Stimulated activated CD4-positive, alpha-beta T cell treated with anti-CD3 and anti-CD28 coated beads, TNF-alpha, amount 100 ng/mL, for 1 hour (primary cell): Measurements from ENCODE around the gene APOD.
"Not testable (repeated sequence)": the region's sequence is repeated elsewhere in the genome, so short reads cannot be mapped to it uniquely, and the experiment has no call there.

Experiments used
- DNase-seq, 3 donors: peaks; one replicate each; pipeline ENCODE4 v3.0.0-alpha.2; 2020; ENCODE audit warnings: low read depth in 3 of 3, low spot score in 1 of 3

APOD gene

DNA sequence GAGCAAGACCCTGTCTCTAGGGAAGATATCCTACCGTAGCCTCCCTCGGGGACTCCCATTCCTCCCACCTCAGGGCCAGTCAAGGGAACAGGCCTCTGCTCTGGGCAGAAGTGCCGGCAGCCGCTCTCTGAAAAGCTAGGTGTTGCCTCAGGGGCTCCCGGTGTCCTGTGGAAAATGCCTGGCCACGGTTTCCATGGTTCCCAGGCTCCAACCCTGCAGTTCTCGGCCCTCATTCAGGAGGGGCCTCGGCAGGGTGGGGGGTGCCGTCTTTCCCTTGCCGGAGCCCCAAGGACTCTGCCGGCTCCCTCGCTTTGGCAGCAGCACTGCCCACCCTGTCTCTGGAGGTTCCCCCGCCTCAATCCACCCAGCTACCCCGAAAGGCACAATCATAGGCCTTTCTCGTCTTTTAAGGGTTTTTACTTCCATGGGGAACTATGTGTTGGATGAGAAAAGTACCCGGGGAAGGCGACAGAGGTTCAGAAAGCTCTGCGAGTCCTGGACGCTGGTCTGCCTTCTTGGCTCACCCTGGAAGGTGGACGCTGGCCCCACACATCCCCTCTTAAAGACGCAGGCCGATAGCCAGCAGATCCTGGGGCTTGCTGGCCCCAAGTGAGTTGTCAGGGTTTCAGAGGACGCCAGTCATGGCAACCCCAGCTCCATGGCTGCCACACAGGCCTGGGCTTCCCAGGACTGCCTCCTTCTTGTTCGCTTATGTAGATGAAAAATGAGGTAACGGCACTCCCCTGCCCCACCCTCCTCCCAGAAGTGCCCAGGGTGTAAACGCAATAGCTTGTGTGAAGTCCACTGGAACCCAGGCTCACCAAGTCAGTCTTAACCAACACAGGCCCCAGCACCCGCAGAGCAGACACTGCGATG lies 34.3 kb upstream of the APOD start:
- not testable (repeated sequence) for DNase-seq

DNA sequence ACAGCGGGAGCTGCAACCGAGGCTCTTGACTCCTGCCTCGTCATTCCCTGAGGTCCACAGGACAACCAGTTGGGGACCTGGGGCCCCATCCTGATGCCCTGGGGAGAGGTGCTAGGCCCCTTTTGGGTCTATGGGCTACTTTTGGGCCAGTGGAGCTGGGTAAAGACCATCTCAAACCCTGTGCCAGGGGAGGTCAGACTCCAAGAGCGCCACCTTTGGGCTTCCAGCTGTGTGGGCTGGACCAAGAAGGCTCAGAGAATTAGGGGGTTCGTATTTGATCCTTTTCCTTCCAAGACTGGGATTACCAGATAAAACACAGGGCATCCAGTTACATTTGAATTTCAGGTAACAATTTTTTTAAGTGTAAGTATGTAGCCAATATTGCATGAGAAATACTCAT lies 33.4 kb upstream of the APOD start:
- not testable (repeated sequence) for DNase-seq

DNA sequence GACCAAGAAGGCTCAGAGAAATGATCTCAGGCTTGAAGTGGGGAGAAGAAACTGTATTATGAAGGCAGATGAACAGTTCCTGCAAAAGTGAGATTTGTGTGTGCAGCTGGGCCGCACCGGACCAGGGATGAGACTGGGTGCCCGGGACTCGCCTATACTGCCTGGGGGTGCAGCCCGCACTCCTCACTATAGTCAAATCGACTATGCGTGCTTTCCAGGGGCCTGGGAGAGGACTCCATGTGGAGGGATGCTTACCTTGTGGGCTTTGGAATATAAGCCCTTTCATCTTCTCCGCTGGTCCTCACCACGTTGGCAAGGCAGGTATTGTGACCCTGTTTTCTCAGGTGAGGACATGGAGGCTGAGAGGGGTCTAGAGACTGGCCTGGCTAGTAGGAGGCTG lies 32.9 kb upstream of the APOD start:
- DNase-seq: no peak

DNA sequence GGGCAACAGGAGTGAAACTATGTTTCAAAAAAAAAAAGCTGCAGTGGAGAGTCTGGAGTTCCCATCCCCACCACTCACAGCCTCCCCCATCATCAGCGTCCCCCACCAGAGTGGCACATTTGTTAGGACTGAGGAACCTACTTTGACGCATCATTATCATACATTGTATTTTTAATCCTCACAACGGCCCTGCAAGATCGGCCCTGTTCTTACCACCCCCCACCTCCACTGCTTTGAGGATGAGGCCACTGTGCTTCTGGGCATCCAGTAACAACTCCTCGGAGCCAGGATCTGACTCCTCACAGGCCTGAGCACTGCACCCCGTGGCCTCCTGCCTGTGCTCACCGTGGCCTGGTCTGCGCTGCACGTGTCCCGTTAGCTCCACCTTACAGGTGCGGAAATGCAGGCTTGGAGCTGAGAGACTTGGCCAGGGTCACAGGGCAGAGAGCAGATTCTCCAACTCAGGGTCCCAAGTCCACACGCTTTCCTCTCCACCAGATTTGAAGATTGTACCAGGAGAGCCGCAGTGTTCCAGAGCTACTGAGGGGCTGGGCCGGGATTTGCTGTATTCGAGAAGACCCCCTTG lies 32.3 kb upstream of the APOD start:
- DNase-seq: not testable (repeated sequence)

DNA sequence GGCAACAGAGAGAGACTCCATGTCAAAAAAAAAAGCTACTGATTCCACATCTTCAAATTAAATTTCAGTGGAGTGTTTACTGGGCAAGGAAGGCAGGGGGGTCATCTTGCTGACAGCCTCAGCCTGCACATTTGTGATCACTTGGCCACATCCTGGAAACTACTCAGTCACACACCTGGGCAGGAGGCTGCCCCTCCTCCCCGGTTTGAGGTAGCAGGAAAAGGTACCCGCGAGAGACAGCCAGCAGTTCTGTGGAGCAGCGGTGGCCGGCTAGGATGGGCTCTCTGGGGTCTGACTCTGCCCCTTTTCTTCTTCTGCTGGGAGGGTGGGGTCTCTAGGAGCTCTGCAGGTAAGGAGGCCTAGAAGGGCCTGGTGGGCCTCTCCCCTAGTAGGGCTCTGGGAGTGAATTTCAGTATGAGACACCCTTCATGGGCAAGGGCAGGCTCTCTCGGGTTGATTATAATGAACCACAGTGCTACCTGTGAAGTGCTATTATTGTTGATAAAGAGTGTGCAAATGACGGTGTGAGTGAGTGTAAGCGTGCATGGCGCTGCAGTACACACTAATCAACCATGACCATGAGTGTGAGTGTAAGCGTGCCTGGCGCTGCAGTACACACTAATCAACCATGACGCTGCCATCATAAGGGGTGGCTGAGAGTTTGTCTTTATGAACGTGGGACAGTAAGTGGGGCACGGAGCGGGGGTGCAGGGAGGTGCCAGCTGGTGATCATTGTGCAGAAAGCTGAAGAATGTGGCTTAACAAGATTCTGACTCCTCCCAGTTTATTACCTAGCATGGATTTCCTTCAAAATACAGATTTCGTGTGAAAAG lies 31.1 kb upstream of the APOD start:
- DNase-seq: not testable (repeated sequence)

DNA sequence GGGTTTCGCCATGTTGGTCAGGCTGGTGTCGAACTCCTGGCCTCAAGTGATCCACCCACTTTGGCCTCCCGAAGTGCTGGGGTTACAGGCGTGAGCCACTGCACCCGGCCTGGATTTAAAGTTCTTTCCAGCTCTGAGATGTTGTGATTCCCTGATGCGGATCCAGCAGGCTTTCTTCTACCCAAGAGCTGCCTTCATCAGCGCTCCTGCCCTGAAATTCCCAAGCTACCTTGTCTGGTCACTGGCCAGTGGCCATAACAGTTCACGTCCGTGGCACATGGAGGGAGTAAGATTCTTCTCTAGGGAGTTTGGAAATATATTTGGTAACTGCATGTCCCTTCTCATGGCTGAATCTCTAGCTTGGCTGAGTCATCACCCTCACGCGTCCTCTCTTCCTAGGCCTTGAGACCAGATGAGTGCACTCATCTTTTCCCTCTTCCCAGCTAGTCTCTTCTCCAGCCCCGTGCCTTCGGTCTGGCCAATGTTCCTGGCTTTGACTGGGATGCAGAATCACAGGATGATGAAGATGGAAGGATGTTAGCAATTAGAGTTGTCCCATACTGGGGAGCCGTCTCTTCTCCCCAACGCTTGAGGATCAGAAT lies 29.8 kb upstream of the APOD start:
- DNase-seq: no peak

DNA sequence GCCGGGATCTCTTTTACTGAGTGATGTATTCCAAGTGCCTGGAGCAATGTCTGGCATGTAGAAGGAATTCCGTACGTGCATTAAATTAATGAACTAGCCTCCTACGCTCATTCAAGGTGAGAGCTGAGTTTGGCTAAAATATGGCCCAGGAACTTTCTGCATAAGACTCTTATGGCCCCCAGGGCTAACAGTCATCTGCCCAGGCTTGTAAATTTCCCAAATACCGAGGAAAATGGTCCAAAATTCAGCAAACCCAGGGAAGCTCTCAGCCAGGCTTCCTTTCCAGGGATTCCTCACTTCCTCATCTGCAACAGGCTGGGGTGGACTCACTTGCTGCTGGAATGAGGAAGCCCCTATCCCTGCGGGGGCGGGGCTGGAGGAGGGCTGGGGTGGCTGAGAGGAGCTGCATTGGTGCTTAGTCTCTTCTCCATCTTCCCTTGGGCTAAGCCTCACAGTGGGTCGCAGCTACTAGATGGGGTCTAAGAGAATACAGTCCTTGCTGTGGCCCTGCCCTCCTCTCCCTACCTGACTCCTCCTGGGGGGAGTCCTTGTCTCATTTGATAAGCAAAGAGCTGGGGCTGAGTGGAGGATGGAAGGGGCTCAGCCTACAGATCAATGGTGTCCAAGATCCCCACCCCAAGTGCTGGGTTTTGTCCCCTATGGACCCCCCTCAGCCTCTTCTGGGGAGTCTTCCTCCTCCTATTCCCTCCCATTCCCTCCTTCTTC lies 28.5 kb upstream of the APOD start:
- no peak for DNase-seq

DNA sequence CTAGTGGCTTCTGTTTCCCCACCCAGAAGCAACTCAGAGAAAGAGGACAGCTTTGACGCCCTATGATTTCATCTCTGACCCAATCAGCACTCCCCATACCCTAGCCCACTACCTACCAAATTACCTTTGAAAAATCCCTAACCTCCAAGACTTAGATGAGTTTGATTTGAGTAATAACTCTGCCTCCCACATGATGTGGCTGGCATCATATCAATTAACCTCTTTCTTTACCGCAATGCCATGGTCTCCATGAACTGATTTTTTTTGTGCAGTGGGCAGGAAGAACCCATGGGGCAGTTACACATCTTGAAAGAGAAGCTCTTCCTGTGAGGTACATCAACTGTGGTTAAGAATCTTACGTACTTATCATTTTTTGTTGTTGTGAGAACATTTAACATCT lies 25.5 kb upstream of the APOD start:
- DNase-seq: no peak

DNA sequence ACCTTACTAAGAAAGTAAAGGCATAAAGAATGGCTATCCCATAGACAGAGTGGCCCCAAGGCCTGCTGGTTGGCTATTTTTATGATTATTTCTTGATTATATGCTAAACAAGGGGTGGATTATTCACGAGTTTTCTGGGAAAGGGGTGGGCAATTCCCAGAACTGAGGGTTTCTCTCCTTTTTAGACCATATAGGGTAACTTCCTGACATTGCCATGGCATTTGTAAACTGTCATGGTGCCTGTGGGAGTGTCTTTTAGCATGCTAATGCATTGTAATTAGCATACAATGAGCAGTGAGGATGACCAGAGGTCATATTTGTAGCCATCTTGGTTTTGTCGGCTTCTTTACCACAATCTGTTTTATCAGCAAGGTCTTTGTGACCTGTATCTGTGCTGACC lies 18.0 kb upstream of the APOD start:
- DNase-seq: not testable (repeated sequence)

DNA sequence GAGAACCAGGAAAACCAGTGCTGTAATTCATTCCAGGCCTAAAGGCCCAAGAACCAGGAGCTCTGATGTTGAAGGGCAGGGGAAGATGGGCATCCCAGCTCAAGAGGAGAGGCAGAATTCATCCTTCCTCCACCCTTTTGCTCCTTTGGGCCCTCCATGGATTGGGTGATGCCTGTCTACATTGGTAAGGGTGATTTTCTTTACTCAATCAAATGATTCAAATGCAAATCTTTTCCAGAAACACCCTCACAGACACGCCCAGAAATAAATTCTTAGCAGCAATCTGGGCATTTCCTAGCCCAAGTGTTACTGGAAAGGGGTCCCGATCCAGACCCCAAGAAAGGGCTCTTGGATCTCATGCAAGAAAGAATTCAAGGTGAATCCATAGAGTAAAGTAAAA lies 17.6 kb upstream of the APOD start:
- no peak for DNase-seq

DNA sequence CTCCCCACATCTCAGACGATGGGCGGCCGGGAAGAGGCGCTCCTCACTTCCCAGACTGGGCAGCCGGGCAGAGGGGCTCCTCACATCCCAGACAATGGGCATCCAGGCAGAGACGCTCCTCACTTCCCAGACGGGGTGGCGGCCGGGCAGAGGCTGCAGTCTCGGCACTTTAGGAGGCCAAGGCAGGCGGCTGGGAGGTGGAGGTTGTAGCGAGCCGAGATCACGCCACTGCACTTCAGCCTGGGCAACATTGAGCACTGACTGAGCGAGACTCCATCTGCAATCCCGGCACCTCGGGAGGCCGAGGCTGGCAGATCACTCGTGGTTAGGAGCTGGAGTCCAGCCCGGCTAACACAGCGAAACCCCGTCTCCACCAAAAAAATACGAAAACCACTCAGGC lies 16.2 kb upstream of the APOD start:
- not testable (repeated sequence) for DNase-seq

DNA sequence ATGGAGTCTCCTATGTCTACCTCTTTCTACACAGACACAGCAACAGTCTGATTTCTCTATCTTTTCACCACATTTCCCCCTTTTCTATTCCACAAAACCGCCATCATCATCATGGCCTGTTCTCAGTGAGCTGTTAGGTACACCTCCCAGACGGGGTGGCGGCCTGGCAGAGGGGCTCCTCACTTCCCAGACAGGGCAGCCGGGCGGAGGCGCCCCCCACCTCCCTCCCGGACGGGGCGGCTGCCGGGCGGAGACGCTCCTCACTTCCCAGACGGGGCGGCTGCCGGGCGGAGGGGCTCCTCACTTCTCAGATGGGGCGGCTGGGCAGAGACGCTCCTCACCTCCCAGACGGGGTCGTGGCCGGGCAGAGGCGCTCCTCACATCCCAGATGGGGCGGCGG lies 15.8 kb upstream of the APOD start:
- not testable (repeated sequence) for DNase-seq

DNA sequence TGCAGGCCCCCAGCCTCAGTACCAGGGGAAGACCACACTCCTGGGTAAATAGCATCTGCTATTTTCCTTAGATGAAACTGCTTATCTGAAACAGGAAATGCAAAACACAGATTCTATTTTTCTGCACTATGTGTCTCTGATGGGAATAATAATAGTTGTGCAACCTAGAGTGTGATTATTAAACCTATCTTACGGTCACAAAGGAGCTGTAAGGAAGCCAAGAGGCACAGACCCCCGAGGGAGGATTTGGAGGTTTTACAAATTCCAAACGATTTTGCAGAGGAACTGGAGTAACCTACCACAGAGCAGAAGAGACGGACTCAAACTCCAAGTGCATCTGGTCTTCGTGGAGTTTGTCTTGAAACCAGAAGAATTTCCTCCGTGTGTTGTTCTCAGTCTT lies 14.1 kb upstream of the APOD start:
- no peak for DNase-seq

DNA sequence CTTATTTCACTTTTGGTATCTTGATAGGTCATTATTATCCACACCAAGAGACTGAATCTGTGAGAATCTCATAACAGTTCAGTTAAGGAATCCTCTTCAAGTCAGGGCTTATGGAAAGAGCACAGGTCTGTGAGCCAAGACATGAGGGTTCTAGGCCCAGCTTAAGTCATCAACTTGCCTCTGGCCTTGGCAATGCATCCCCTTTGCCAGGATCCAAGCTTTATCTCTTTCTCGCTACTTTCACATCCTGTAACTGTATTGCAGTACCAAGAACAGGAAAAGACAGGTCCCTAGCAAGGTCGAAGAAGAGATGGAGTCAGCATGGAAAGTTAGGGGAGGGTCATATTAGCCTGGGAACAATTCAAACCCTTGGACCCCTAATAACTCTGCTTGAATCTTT lies 13.5 kb upstream of the APOD start:
- DNase-seq: no peak

DNA sequence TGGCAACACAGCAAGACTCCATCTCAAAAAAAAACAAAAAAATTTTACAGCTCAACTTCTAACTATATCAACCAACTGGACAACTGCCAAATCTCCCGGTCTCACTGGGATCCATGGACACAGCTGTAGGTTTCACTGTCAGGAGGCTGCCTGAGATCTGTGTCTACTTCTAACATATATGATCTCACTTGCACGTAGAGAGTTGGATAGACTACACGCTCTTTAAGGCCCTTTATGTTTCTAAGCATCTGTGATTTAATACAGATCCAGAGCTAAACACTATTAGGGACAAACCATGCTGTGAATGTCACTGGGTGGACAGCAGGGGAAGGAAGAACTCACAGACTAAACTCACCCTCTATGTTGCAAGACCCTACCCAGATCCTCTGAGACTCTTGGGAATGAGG lies 13.0 kb upstream of the APOD start:
- no peak for DNase-seq

DNA sequence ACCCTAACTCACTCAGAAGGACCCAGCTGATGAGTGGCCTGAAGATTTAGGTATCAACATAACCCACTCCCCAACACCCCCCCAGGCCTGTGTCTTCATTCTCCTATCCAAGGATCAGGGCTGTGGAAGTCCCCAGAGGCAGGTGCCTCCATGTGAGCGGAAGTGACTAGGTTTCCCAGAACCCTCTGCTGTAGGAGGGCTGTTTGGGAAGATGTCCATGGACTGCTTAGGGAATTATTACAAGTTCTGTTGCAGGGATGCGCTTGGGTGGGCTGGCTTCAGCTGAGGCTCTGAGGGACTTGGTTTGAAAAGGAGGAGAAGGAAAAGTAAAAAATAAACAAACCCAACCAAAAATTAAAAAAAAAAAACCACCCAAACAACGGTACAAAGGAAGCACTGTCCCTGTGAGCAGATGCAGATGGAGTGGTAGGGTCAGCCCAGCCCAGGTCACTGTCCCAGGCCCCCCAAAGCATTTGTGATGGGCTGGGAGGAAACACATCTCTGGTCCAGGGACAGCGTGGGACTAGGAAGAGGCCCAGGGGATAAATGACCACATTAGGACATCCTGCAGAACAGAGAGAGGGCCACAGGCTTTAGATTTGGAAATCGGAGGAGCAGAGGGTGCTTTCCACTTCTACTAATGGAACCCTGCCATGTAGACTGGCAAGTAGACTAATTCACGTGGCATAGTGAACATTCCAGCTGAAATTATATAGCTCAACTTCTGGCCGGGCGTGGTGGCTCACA lies 12.2 kb upstream of the APOD start:
- DNase-seq: no peak

DNA sequence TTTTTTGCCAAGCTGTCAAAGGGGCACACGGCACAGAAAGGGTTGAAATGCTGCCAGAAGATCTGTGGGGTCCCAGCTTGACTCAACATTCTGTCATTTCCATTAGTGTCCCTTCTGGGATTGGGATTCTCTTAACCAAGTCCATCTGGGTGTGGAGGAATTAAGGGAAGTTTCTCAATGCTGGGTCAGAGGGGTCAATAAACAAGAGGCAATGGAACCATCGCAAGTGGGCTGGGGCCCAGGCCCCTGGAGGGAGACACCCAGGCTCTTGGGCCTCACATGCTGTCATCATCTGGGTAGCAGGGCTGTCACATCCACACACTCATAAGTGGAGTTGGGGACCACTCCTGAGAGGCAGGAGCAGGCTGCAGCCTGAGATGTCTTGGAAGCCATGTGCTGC lies 8.1 kb upstream of the APOD start:
- DNase-seq: no peak

DNA sequence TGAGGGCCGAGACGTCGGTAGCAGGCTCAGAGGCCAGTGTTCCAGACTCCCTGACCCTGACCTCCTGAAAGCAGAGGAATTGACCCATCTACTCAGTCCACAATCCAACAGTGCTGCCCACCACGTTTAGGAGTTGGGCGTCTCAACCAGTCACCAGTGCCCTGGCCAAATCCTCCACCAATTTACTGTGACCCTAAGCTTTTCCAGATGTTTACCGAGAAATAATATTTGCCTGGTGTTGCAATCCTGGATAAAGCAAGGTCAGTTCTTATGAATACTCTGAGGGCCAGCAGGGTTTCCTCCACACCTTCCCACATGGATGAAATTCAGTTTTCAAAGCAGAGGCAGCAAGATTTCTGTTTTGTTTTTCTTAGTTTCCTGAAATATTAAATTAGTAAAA lies 7.5 kb upstream of the APOD start:
- no peak for DNase-seq

DNA sequence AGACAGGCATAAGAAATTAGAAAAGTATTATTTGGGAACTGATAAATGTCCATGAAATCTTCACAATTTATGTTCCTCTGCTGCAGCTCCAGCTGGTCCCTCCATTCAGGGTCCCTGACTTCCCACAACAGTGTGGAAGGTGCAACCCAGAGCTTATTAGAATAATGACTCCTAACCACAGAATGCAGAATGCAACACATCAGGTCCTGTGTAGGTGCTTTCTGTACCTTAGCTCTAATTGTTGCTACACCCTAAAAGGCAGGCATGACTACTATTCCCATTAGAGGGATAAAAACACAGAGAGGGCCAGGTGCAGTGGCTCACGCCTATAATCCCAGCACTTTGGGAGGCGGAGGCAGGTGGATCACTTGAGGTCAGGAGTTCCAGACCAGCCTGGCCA lies 6.6 kb upstream of the APOD start:
- DNase-seq: not testable (repeated sequence)

DNA sequence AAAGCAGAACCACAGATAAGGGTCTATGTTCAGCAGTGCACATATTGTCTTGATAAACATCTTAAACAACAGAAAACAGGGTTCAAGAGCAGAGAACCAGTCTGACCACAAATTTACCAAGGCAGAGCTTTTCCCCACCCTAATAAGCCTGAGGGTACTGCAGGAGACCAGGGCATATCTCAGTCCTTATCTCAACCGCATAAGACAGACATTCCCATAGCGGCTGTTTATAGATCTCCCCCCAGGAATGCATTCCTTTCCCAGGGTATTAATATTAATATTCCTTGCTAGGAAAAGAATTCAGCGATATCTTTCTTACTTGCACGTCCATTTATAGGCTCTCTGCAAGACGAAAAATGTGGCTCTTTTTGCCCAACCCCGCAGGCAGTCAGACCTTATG lies 6.1 kb upstream of the APOD start:
- not testable (repeated sequence) for DNase-seq
